Activated CD8-positive, alpha-beta memory T cell treated with anti-CD3 and anti-CD28 coated beads, Interleukin-2, amount 10 ng/mL, durations not matched to agents 7 days and 5 days (primary cell): ENCODE measurements around the gene RPL36AL. TPM values are rescaled to one million over a fixed set of nuclear protein-coding genes. Genes with fewer than 3 reads are reported as not detected.
"Not testable (repeated sequence)": the region's sequence is repeated elsewhere in the genome, so short reads cannot be mapped to it uniquely, and the experiment has no call there.

Experiments
- ATAC-seq: fragments of 150-1000 bp; cut with Tn5 transposase; one replicate; pipeline ENCODE4 v1.10.0; 2021; ENCODE audit warnings: moderate library complexity
- CTCF ChIA-PET: fragments of 350-600 bp; sonication (Branson Sonifier 250); formaldehyde crosslinking; loops from one replicate; lab custom pipeline; 2021; ENCODE audit warnings: antibody characterized with exemption; lab: Charles Lee
- DNase-seq: peaks from one replicate; pipeline ENCODE4 v3.0.0-alpha.2; 2020
- H3K27ac Mint-ChIP-seq: one replicate; pipeline ENCODE4 v1.8.0; 2021; ENCODE audit warnings: mild to moderate bottlenecking, mixed read lengths
- H3K27me3 Mint-ChIP-seq: one replicate; pipeline ENCODE4 v1.8.0; 2021; ENCODE audit warnings: mixed read lengths
- H3K36me3 Mint-ChIP-seq: one replicate; pipeline ENCODE4 v1.8.0; 2021; ENCODE audit warnings: mild to moderate bottlenecking, mixed read lengths
- H3K4me1 Mint-ChIP-seq: one replicate; pipeline ENCODE4 v1.8.0; 2021; ENCODE audit warnings: mixed read lengths
- H3K4me3 Mint-ChIP-seq: one replicate; pipeline ENCODE4 v1.8.0; 2021; ENCODE audit warnings: mild to moderate bottlenecking, moderate library complexity, mixed read lengths
- H3K9me3 Mint-ChIP-seq: one replicate; pipeline ENCODE4 v1.8.0; 2022; ENCODE audit warnings: low read depth, mixed read lengths
- total RNA-seq, 2 experiments: library from RNA; stranded (reverse); gene quantifications; one replicate each; pipeline ENCODE4 v1.2.3, GENCODE V29; 2021

The RPL36AL gene
- total RNA-seq, 2 experiments from 2014 or later = 245 to 248 TPM

- ATAC-seq (peak; percentile 83), DNase-seq (peak; percentile 96)
- H3K27me3 Mint-ChIP-seq = no peaks in the 10 kb centered on the region
- no peaks in the 10 kb centered on the region for H3K9me3 Mint-ChIP-seq
- peak overlapping the region; percentile 87 for H3K4me3 Mint-ChIP-seq
- peaks cover 23% of the 10 kb centered on the region for H3K36me3 Mint-ChIP-seq
- peak overlapping the region; percentile 94 for H3K27ac Mint-ChIP-seq
- CTCF ChIA-PET = interaction anchor here (0.6 to 2.6 kb wide), 33 partner anchors 8 to 687 kb away, joined by 3 to 32 read pairs (median 4); partner anchors contain the start of genes KLHDC1, KLHDC2, MGAT2 and NEMF
- peaks cover 47% of the 10 kb centered on the region for H3K4me1 Mint-ChIP-seq
These were observed 13.5 kb upstream of the RPL36AL start for GRCh38 chr14:49633640-49634546.

- Mint-ChIP-seq H3K4me1 (peaks cover 42% of the 10 kb centered on the region), H3K27ac (peak overlapping the region; percentile 80), H3K27me3 (no peaks in the 10 kb centered on the region), H3K36me3 (peaks cover 52% of the 10 kb centered on the region), H3K4me3 (peak overlapping the region; percentile 84), H3K9me3 (no peaks in the 10 kb centered on the region)
- CTCF ChIA-PET = interaction anchor here (0.8 to 2.4 kb wide), 8 partner anchors 10 to 238 kb away, joined by 3 to 8 read pairs (median 4); partner anchors contain the start of genes LRR1 and RPS29
- ATAC-seq (no peak), DNase-seq (peak; percentile 52)
These were observed 3.8 kb upstream of the RPL36AL start for GRCh38 chr14:49623941-49624839.

- peaks cover 44% of the 10 kb centered on the region for H3K4me1 Mint-ChIP-seq
- H3K4me3 Mint-ChIP-seq = peak overlapping the region; percentile 84
- ATAC-seq = no peak
- H3K27ac Mint-ChIP-seq = peak overlapping the region; percentile 80
- CTCF ChIA-PET = interaction anchor here (1.0 to 4.0 kb wide), 6 partner anchors 11 to 38 kb away, joined by 3 to 32 read pairs (median 4); partner anchors contain the start of genes DNAAF2, LRR1 and RPS29
- DNase-seq = no peak
- H3K27me3 Mint-ChIP-seq = no peaks in the 10 kb centered on the region
- H3K36me3 Mint-ChIP-seq = peaks cover 57% of the 10 kb centered on the region
- no peaks in the 10 kb centered on the region for H3K9me3 Mint-ChIP-seq
These were observed 3.0 kb upstream of the RPL36AL start for GRCh38 chr14:49623387-49623786.

GRCh38 chr14:49622022-49622607 is 1.7 kb upstream of the RPL36AL start:
- DNase-seq (no peak), ATAC-seq (no peak)
- Mint-ChIP-seq H3K9me3 (no peaks in the 10 kb centered on the region), H3K27ac (peak overlapping the region; percentile 92), H3K36me3 (peaks cover 64% of the 10 kb centered on the region), H3K4me1 (peaks cover 49% of the 10 kb centered on the region), H3K27me3 (no peaks in the 10 kb centered on the region), H3K4me3 (peak overlapping the region; percentile 84)
- CTCF ChIA-PET = interaction anchor here (0.6 to 4.0 kb wide), 7 partner anchors 9 to 230 kb away, joined by 3 to 34 read pairs (median 6); partner anchors contain the start of genes DNAAF2, KLHDC2 and NEMF

- H3K27ac Mint-ChIP-seq = peak overlapping the region; percentile 92
- peak overlapping the region; percentile 84 for H3K4me3 Mint-ChIP-seq
- peaks cover 65% of the 10 kb centered on the region for H3K36me3 Mint-ChIP-seq
- H3K4me1 Mint-ChIP-seq = peaks cover 50% of the 10 kb centered on the region
- no peaks in the 10 kb centered on the region for H3K27me3 Mint-ChIP-seq
- CTCF ChIA-PET = interaction anchor here (0.6 to 4.0 kb wide), 19 partner anchors 9 to 245 kb away, joined by 3 to 34 read pairs (median 6); partner anchors contain the start of genes DNAAF2, KLHDC1, KLHDC2 and LRR1
- ATAC-seq (no peak), DNase-seq (peak; percentile 79)
- no peaks in the 10 kb centered on the region for H3K9me3 Mint-ChIP-seq
These were observed 872 bp upstream of the RPL36AL start for GRCh38 chr14:49621114-49621881.

- no peak for DNase-seq
- CTCF ChIA-PET = interaction anchor here (1.1 to 4.0 kb wide), 13 partner anchors 8 to 246 kb away, joined by 3 to 34 read pairs (median 8); partner anchors contain the start of genes DNAAF2, KLHDC2, LRR1 and NEMF
- H3K4me1 Mint-ChIP-seq = peaks cover 42% of the 10 kb centered on the region
- no peaks in the 10 kb centered on the region for H3K9me3 Mint-ChIP-seq
- no peaks in the 10 kb centered on the region for H3K27me3 Mint-ChIP-seq
- no peak for ATAC-seq
- H3K36me3 Mint-ChIP-seq = peaks cover 65% of the 10 kb centered on the region
- H3K27ac Mint-ChIP-seq = peak overlapping the region; percentile 92
- H3K4me3 Mint-ChIP-seq = peak overlapping the region; percentile 84
These were observed 696 bp downstream of the RPL36AL start for GRCh38 chr14:49619730-49620129.

- ATAC-seq, H3K27me3 Mint-ChIP-seq, DNase-seq, H3K9me3 Mint-ChIP-seq: not testable (repeated sequence)
- H3K4me3 Mint-ChIP-seq = peak overlapping the region; percentile 84
- peaks cover 40% of the 10 kb centered on the region for H3K4me1 Mint-ChIP-seq
- CTCF ChIA-PET = interaction anchor here (2.0 to 2.3 kb wide), 2 partner anchors 20 to 24 kb away, joined by 11 to 17 read pairs; partner anchors contain the start of gene LRR1
- H3K27ac Mint-ChIP-seq = peak overlapping the region; percentile 92
- H3K36me3 Mint-ChIP-seq = peaks cover 64% of the 10 kb centered on the region
These were observed 1.2 kb downstream of the RPL36AL start for GRCh38 chr14:49619273-49619672.

GRCh38 chr14:49617852-49618519 is 2.4 kb downstream of the RPL36AL start:
- Mint-ChIP-seq H3K27me3 (no peaks in the 10 kb centered on the region), H3K9me3 (no peaks in the 10 kb centered on the region), H3K27ac (peak overlapping the region; percentile 92), H3K4me1 (peaks cover 37% of the 10 kb centered on the region), H3K4me3 (peak overlapping the region; percentile 84), H3K36me3 (peaks cover 63% of the 10 kb centered on the region)
- DNase-seq (no peak), ATAC-seq (no peak)
- CTCF ChIA-PET = interaction anchor here (1.2 kb wide), 1 partner anchor 16 kb away, joined by 4 read pairs; no protein-coding TSS in a partner anchor

- H3K4me3 Mint-ChIP-seq = no peak overlapping the region
- H3K27me3 Mint-ChIP-seq = no peaks in the 10 kb centered on the region
- peaks cover 39% of the 10 kb centered on the region for H3K4me1 Mint-ChIP-seq
- no peak for ATAC-seq
- CTCF ChIA-PET = interaction anchor here (1.5 kb wide), 1 partner anchor 29 kb away, joined by 4 read pairs; no protein-coding TSS in a partner anchor
- H3K36me3 Mint-ChIP-seq = peaks cover 52% of the 10 kb centered on the region
- no peak for DNase-seq
- H3K9me3 Mint-ChIP-seq = no peaks in the 10 kb centered on the region
- H3K27ac Mint-ChIP-seq = no peak overlapping the region
These were observed 4.7 kb downstream of the RPL36AL start for GRCh38 chr14:49615776-49616175.

- CTCF ChIA-PET = no interaction called here
- ATAC-seq (no peak), DNase-seq (no peak)
- Mint-ChIP-seq H3K27me3 (no peaks in the 10 kb centered on the region), H3K27ac (peak overlapping the region; percentile 0), H3K9me3 (no peaks in the 10 kb centered on the region), H3K4me1 (peaks cover 44% of the 10 kb centered on the region), H3K4me3 (no peak overlapping the region), H3K36me3 (peaks cover 51% of the 10 kb centered on the region)
These were observed 6.2 kb downstream of the RPL36AL start for GRCh38 chr14:49614196-49614595.

GRCh38 chr14:49612671-49613070 is 7.8 kb downstream of the RPL36AL start:
- H3K36me3 Mint-ChIP-seq = peaks cover 49% of the 10 kb centered on the region
- H3K4me3 Mint-ChIP-seq = no peak overlapping the region
- CTCF ChIA-PET = interaction anchor here (1.5 to 1.8 kb wide), 2 partner anchors 8 to 12 kb away, joined by 4 to 5 read pairs; partner anchors contain the start of genes MGAT2 and RPL36AL
- DNase-seq (no peak), ATAC-seq (no peak)
- H3K27me3 Mint-ChIP-seq = no peaks in the 10 kb centered on the region
- no peaks in the 10 kb centered on the region for H3K9me3 Mint-ChIP-seq
- peaks cover 37% of the 10 kb centered on the region for H3K4me1 Mint-ChIP-seq
- H3K27ac Mint-ChIP-seq = peak overlapping the region; percentile 29
